Neural cell (in vitro differentiated cells): ENCODE data around the gene PRAME. TPM values are rescaled to one million over a fixed set of nuclear protein-coding genes. Genes with fewer than 3 reads are reported as not detected.
"Not testable (repeated sequence)": the region's sequence is repeated elsewhere in the genome, so short reads cannot be mapped to it uniquely, and the experiment has no call there.

Source experiments
- H2AFZ ChIP-seq: fragments of 200-600, 300-800 bp; sonication (generic), shearing (Covaris generic); 2 replicates; pipeline ENCODE4 v1.6.0; 2014; ENCODE audit warnings: low read depth, mild to moderate bottlenecking, antibody characterized with exemption, low read length, moderate library complexity
- H3F3A ChIP-seq: fragments of 200-600 bp; shearing (Covaris generic); 2 replicates; pipeline ENCODE4 v1.6.1; 2016; ENCODE audit warnings: mild to moderate bottlenecking, moderate library complexity, mixed read lengths, antibody characterized with exemption, low read length; ENCODE audit not compliant: insufficient read depth, poor library complexity, severe bottlenecking
- H3K27ac ChIP-seq: fragments of 200-600, 300-800 bp; sonication (generic), shearing (Covaris generic); 2 replicates; pipeline ENCODE4 v1.5.1; 2014; ENCODE audit warnings: mild to moderate bottlenecking, low read length, moderate library complexity
- H3K27me3 ChIP-seq: fragments of 300-800, 200-600 bp; sonication (generic), shearing (Covaris generic); 2 replicates; pipeline ENCODE4 v1.6.0; 2014; ENCODE audit warnings: mild to moderate bottlenecking, low read depth, low read length, moderate library complexity; ENCODE audit not compliant: insufficient read depth
- H3K36me3 ChIP-seq: fragments of 300-800, 200-600 bp; sonication (generic), shearing (Covaris generic); 2 replicates; pipeline ENCODE4 v1.5.1; 2014; ENCODE audit warnings: mild to moderate bottlenecking, antibody characterized with exemption, low read length, moderate library complexity; ENCODE audit not compliant: insufficient read depth
- H3K4me2 ChIP-seq: fragments of 300-800, 200-600 bp; sonication (generic), shearing (Covaris generic); 2 replicates; pipeline ENCODE4 v1.6.0; 2014; ENCODE audit warnings: mild to moderate bottlenecking, low read length
- H3K4me3 ChIP-seq: fragments of 300-800, 200-600 bp; sonication (generic), shearing (Covaris generic); 2 replicates; pipeline ENCODE4 v1.5.1; 2014; ENCODE audit warnings: mild to moderate bottlenecking, low read length, moderate library complexity
- H3K79me2 ChIP-seq: fragments of 200-600 bp; shearing (Covaris generic); replicated peaks from 2 replicates; pipeline ENCODE4 v1.6.0; 2014; ENCODE audit warnings: mild to moderate bottlenecking, low read length, moderate library complexity; ENCODE audit not compliant: insufficient read depth
- H3K9ac ChIP-seq: fragments of 300-800, 200-600 bp; sonication (generic), shearing (Covaris generic); 2 replicates; pipeline ENCODE4 v1.6.1; 2016; ENCODE audit warnings: mild to moderate bottlenecking, low read length, mixed read lengths
- H3K9me2 ChIP-seq: fragments of 200-600 bp; shearing (Covaris generic); 2 replicates; pipeline ENCODE4 v1.6.1; 2016; ENCODE audit warnings: mild to moderate bottlenecking, low read length, mixed read lengths; ENCODE audit not compliant: insufficient read depth
- H3K9me3 ChIP-seq: fragments of 200-600, 300-800 bp; sonication (generic), shearing (Covaris generic); 2 replicates; pipeline ENCODE4 v1.6.1; 2016; ENCODE audit warnings: mild to moderate bottlenecking, mixed run types, low read length, moderate library complexity, mixed read lengths
- H4K20me1 ChIP-seq: fragments of 200-600 bp; shearing (Covaris generic); 2 replicates; pipeline ENCODE4 v1.6.1; 2016; ENCODE audit warnings: mild to moderate bottlenecking, mixed run types; ENCODE audit not compliant: insufficient read depth
- EP300 ChIP-seq: fragments of 450-650 bp; conservative IDR thresholded peaks from 2 replicates; pipeline ENCODE4 v1.6.1; 2014; ENCODE audit warnings: antibody characterized with exemption, mild to moderate bottlenecking, moderate library complexity; ENCODE audit not compliant: poor library complexity, severe bottlenecking
- EZH2 ChIP-seq: fragments of 200-600, 300-800 bp; shearing (Covaris generic), sonication (generic); IDR thresholded peaks from 2 replicates; pipeline ENCODE4 v1.6.1; 2014; ENCODE audit warnings: antibody characterized with exemption, low read length, borderline replicate concordance, mild to moderate bottlenecking; ENCODE audit not compliant: insufficient read depth, poor library complexity, severe bottlenecking
- MXI1 ChIP-seq: fragments of 450-650 bp; conservative IDR thresholded peaks from 2 replicates; pipeline ENCODE4 v1.6.1; 2014; ENCODE audit warnings: antibody characterized with exemption, mild to moderate bottlenecking; ENCODE audit not compliant: poor library complexity, severe bottlenecking
- POLR2AphosphoS5 ChIP-seq: IDR thresholded peaks from 2 replicates; pipeline ENCODE4 v1.6.1; 2012
- RAD21 ChIP-seq: fragments of 450-650 bp; conservative IDR thresholded peaks from 2 replicates; pipeline ENCODE4 v1.6.1; 2014; ENCODE audit warnings: antibody characterized with exemption, mild to moderate bottlenecking, moderate library complexity
- SMC3 ChIP-seq: fragments of 450-650 bp; conservative IDR thresholded peaks from 2 replicates; pipeline ENCODE4 v1.6.1; 2014; ENCODE audit warnings: antibody characterized with exemption, mild to moderate bottlenecking, moderate library complexity; ENCODE audit not compliant: poor library complexity
- TAF1 ChIP-seq: IDR thresholded peaks from 2 replicates; pipeline ENCODE4 v1.6.1; 2012; ENCODE audit warnings: low read depth
- polyA minus RNA-seq: library from RNA; depleted of rRNA, polyadenylated mRNA; stranded (reverse); fragments of >200 nt; gene quantifications from 2 replicates; pipeline ENCODE4 v1.2.3, GENCODE V29; 2014
- polyA plus RNA-seq: library from polyadenylated mRNA; depleted of rRNA; stranded (reverse); fragments of >200 nt; gene quantifications from 2 replicates; pipeline ENCODE4 v1.2.3, GENCODE V29; 2014
- TF ChIP-seq, protein P1 (sequence below): fragments of 450-650 bp; IDR thresholded peaks from 2 replicates; pipeline ENCODE4 v1.5.1; 2014; ENCODE audit warnings: antibody characterized with exemption, mild to moderate bottlenecking, moderate library complexity; ENCODE audit not compliant: poor library complexity, severe bottlenecking
- TF ChIP-seq, protein P2 (sequence below): IDR thresholded peaks from 2 replicates; pipeline ENCODE4 v1.6.1; 2012; ENCODE audit warnings: borderline replicate concordance

Gene PRAME, protein sequence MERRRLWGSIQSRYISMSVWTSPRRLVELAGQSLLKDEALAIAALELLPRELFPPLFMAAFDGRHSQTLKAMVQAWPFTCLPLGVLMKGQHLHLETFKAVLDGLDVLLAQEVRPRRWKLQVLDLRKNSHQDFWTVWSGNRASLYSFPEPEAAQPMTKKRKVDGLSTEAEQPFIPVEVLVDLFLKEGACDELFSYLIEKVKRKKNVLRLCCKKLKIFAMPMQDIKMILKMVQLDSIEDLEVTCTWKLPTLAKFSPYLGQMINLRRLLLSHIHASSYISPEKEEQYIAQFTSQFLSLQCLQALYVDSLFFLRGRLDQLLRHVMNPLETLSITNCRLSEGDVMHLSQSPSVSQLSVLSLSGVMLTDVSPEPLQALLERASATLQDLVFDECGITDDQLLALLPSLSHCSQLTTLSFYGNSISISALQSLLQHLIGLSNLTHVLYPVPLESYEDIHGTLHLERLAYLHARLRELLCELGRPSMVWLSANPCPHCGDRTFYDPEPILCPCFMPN
- polyA plus RNA-seq (not detected in 2 replicates), polyA minus RNA-seq (not detected in 2 replicates)

DNA sequence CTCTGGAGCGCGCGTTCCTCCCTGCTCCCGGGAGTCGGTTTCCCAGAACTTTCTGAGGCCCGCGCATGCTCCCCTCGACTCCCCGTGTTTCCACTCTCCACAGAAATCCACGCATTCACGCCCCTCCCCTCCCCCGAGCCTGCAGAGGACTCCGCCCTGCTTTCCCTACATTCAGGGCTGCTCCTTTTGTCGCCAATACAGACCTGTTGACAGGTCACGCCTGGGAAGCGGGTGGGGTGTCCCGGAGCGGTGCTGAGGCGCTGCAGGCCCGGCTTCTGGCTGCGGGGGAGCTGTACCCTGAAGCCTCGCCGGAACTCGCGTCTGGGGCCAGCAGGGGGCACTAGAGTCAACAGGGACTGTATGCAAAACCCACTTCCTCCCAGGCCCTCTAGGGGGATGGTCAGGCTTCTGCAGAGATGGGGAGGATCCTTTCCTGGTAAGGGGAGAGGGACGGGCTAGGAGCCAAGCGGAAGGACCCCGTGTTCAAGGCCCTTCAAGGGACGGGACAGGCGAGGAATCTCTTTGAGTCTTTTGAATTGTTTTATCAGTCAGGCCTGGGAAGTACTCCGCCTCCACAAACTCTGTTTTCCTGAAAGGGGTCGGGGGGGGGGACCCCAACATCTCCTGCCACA, at the start of gene PRAME:
PRAME (minus strand) TSS at position 294 of the 632 bp plus-strand sequence. CDS start 2,433 bp downstream, outside the sequence.
- Histone ChIP-seq H3K27ac (no peak within 1 kb of the TSS), H4K20me1 (no peaks in the 10 kb centered on the region), H3K4me2 (no peak within 1 kb of the TSS), H3K27me3 (no peaks in the 10 kb centered on the region), H3K36me3 (no peaks in the 10 kb centered on the region), H2AFZ (no peak within 1 kb of the TSS), H3K79me2 (no peaks in the 10 kb centered on the region), H3K9ac (no peak within 1 kb of the TSS), H3K4me3 (no peak within 1 kb of the TSS), H3K9me2 (no peaks in the 10 kb centered on the region), H3F3A (no peaks in the 10 kb centered on the region), H3K9me3 (no peaks in the 10 kb centered on the region)
- TF ChIP-seq, protein P1, sequence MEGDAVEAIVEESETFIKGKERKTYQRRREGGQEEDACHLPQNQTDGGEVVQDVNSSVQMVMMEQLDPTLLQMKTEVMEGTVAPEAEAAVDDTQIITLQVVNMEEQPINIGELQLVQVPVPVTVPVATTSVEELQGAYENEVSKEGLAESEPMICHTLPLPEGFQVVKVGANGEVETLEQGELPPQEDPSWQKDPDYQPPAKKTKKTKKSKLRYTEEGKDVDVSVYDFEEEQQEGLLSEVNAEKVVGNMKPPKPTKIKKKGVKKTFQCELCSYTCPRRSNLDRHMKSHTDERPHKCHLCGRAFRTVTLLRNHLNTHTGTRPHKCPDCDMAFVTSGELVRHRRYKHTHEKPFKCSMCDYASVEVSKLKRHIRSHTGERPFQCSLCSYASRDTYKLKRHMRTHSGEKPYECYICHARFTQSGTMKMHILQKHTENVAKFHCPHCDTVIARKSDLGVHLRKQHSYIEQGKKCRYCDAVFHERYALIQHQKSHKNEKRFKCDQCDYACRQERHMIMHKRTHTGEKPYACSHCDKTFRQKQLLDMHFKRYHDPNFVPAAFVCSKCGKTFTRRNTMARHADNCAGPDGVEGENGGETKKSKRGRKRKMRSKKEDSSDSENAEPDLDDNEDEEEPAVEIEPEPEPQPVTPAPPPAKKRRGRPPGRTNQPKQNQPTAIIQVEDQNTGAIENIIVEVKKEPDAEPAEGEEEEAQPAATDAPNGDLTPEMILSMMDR: peak; percentile 16
- TF ChIP-seq EP300: no peak

DNA sequence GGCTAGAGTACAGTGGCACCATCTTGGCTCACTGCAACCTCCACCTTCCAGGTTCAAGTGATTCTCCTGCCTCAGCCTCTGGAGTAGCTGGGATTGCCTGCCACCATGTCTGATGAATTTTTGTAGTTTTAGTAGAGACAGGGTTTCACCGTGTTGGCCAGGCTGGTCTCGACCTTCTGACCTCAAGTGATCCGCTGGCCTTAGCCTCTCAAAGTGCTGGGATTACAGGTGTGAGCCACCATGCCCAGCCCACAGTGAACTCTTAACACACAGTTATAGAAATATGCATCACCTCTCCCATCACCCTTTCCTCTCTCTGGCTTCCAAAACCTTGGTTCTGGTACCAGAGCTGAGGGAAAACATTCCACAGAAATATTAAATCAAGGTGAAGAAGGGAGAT, 49.0 kb upstream of the PRAME start:
- not testable (repeated sequence) for H3K27me3 ChIP-seq, H3K27ac ChIP-seq

DNA sequence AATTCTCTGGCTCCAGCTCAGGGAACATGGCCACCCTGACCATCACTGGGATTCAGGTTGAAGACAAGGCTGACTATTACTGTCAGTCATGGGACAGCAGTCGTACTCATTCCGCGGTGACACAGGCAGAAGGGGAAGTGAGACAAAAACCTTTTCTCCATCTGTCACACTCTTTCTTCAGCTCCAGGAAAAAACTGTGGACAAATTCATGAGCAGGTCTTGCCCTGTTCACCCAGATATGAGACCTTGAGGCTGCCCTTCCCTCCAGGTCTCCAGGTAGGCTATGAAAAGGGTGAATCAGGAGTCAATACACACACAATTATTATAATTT, 46.0 kb upstream of the PRAME start:
- Histone ChIP-seq H3K4me2 (no peak overlapping the region), H3K4me3 (no peak overlapping the region), H2AFZ (no peak overlapping the region), H3K9ac (no peak overlapping the region), H4K20me1 (no peaks in the 10 kb centered on the region), H3K36me3 (no peaks in the 10 kb centered on the region), H3K27me3 (no peaks in the 10 kb centered on the region), H3K9me2 (no peaks in the 10 kb centered on the region), H3F3A (no peaks in the 10 kb centered on the region), H3K9me3 (no peaks in the 10 kb centered on the region), H3K27ac (no peak overlapping the region), H3K79me2 (no peaks in the 10 kb centered on the region)
- TF ChIP-seq MXI1 (no peak), EP300 (no peak), POLR2AphosphoS5 (no peak), TAF1 (no peak), SMC3 (no peak), RAD21 (no peak), EZH2 (no peak)
- TF ChIP-seq, protein P1: no peak
- TF ChIP-seq, protein P2, sequence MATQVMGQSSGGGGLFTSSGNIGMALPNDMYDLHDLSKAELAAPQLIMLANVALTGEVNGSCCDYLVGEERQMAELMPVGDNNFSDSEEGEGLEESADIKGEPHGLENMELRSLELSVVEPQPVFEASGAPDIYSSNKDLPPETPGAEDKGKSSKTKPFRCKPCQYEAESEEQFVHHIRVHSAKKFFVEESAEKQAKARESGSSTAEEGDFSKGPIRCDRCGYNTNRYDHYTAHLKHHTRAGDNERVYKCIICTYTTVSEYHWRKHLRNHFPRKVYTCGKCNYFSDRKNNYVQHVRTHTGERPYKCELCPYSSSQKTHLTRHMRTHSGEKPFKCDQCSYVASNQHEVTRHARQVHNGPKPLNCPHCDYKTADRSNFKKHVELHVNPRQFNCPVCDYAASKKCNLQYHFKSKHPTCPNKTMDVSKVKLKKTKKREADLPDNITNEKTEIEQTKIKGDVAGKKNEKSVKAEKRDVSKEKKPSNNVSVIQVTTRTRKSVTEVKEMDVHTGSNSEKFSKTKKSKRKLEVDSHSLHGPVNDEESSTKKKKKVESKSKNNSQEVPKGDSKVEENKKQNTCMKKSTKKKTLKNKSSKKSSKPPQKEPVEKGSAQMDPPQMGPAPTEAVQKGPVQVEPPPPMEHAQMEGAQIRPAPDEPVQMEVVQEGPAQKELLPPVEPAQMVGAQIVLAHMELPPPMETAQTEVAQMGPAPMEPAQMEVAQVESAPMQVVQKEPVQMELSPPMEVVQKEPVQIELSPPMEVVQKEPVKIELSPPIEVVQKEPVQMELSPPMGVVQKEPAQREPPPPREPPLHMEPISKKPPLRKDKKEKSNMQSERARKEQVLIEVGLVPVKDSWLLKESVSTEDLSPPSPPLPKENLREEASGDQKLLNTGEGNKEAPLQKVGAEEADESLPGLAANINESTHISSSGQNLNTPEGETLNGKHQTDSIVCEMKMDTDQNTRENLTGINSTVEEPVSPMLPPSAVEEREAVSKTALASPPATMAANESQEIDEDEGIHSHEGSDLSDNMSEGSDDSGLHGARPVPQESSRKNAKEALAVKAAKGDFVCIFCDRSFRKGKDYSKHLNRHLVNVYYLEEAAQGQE: no peak

More for the DNA sequence above, 49.0 kb upstream of the PRAME start:
- not testable (repeated sequence) for H3F3A ChIP-seq, H3K9me2 ChIP-seq, H3K9me3 ChIP-seq, H3K36me3 ChIP-seq, H3K4me3 ChIP-seq, H4K20me1 ChIP-seq, H3K79me2 ChIP-seq, H2AFZ ChIP-seq, H3K9ac ChIP-seq, H3K4me2 ChIP-seq
